Measurements from ENCODE around the gene COX6B2.
A peak's percentile ranks its signal among the peaks of the same experiment; 100 is the strongest.

DNA sequence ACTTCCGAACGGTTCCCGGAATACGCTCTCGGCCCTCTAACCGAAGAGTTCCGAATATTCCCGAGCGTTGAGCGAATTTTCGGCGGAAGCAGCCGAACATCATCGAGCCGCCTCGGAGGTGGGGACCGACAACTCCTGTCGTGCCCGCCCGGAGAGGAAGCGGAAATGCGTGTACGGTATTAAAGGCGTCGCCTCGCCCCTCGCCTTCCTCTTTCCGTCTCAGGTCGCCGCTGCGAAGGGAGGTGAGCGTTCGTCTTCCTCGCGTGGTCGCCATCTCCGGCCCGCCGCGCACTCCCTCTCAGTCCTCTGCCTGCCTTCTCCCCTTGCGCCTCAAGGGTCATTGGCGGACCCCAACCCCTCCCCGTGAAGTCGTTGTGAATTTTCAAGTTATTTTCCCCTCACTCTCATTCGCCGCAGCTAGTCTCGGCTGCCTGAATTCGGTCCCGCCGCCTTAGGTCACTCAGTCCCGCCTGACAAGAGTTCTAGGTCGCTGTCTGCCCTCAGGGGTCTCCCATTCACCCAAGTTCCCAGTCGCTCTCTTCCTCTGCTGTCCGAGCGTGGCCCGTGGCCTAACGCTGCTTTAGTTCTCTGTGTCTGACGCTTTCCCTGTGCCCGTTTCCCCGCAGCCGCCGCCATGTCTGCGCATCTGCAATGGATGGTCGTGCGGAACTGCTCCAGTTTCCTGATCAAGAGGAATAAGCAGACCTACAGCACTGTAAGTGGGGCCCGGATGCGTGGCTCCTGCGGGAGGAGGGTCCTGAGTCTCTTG, 31.4 kb upstream of the COX6B2 start, which contains the start of gene RPL28:
- TF ChIP-seq, protein P1, sequence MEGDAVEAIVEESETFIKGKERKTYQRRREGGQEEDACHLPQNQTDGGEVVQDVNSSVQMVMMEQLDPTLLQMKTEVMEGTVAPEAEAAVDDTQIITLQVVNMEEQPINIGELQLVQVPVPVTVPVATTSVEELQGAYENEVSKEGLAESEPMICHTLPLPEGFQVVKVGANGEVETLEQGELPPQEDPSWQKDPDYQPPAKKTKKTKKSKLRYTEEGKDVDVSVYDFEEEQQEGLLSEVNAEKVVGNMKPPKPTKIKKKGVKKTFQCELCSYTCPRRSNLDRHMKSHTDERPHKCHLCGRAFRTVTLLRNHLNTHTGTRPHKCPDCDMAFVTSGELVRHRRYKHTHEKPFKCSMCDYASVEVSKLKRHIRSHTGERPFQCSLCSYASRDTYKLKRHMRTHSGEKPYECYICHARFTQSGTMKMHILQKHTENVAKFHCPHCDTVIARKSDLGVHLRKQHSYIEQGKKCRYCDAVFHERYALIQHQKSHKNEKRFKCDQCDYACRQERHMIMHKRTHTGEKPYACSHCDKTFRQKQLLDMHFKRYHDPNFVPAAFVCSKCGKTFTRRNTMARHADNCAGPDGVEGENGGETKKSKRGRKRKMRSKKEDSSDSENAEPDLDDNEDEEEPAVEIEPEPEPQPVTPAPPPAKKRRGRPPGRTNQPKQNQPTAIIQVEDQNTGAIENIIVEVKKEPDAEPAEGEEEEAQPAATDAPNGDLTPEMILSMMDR (IDR thresholded peaks at IDR 0.05) = no peak
- peak; percentile 100 for TF ChIP-seq POLR2AphosphoS5 (IDR thresholded peaks at IDR 0.05; ENCODE audit: low read depth, low read length)
- TF ChIP-seq TCF7L2 (IDR thresholded peaks at IDR 0.05; ENCODE audit: low read depth, low read length) = no peak
- TF ChIP-seq, protein P2, sequence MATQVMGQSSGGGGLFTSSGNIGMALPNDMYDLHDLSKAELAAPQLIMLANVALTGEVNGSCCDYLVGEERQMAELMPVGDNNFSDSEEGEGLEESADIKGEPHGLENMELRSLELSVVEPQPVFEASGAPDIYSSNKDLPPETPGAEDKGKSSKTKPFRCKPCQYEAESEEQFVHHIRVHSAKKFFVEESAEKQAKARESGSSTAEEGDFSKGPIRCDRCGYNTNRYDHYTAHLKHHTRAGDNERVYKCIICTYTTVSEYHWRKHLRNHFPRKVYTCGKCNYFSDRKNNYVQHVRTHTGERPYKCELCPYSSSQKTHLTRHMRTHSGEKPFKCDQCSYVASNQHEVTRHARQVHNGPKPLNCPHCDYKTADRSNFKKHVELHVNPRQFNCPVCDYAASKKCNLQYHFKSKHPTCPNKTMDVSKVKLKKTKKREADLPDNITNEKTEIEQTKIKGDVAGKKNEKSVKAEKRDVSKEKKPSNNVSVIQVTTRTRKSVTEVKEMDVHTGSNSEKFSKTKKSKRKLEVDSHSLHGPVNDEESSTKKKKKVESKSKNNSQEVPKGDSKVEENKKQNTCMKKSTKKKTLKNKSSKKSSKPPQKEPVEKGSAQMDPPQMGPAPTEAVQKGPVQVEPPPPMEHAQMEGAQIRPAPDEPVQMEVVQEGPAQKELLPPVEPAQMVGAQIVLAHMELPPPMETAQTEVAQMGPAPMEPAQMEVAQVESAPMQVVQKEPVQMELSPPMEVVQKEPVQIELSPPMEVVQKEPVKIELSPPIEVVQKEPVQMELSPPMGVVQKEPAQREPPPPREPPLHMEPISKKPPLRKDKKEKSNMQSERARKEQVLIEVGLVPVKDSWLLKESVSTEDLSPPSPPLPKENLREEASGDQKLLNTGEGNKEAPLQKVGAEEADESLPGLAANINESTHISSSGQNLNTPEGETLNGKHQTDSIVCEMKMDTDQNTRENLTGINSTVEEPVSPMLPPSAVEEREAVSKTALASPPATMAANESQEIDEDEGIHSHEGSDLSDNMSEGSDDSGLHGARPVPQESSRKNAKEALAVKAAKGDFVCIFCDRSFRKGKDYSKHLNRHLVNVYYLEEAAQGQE (IDR thresholded peaks at IDR 0.05; ENCODE audit: insufficient read depth in 1 of 2, low read depth in 2 of 2, low read length in 1 of 2) = peak in 1 of 2 experiments; percentile 81; a peak in 2 of 4 replicates

All from Panc1 (cell line).